CD4-positive, alpha-beta T cell (primary cell): ENCODE results near the gene TMBIM1. TPM values are rescaled to one million over a fixed set of nuclear protein-coding genes. Genes with fewer than 3 reads are reported as not detected.
A peak's percentile ranks its signal among the peaks of the same experiment; 100 is the strongest.
"Not testable (repeated sequence)": the region's sequence is repeated elsewhere in the genome, so short reads cannot be mapped to it uniquely, and the experiment has no call there.

Experiments used
- ATAC-seq: fragments of 200-7000 bp; cut with Tn5 transposase; one replicate; pipeline ENCODE4 v1.10.0; 2022; ENCODE audit warnings: mild to moderate bottlenecking; ENCODE audit not compliant: poor library complexity
- CTCF ChIA-PET: fragments of 350-600 bp; sonication (Branson Sonifier 250); formaldehyde crosslinking; loops from one replicate; lab custom pipeline; 2021; ENCODE audit warnings: antibody characterized with exemption, inconsistent platforms; lab: Charles Lee
- POLR2A ChIA-PET: fragments of 350-600 bp; sonication (Branson Sonifier 250); formaldehyde crosslinking; loops from one replicate; lab custom pipeline; 2021; ENCODE audit warnings: antibody characterized with exemption, inconsistent platforms; lab: Charles Lee
- DNase-seq, 14 experiments: peaks; one replicate each; pipeline ENCODE4 v3.0.0-alpha.2; 2013 to 2020; ENCODE audit warnings: mixed read lengths in 2 of 14
- H3K27ac ChIP-seq, 2 donors: one replicate each; pipeline versions ENCODE4 v1.5.1 to v1.7.0; 2013; ENCODE audit warnings: low read length in 2 of 2, low read depth in 1 of 2, mild to moderate bottlenecking in 1 of 2
- H3K27me3 ChIP-seq, 2 experiments: 1 replicate in 1 of 2; 2 replicates in 1 of 2; pipeline versions ENCODE4 v1.6.1 to v1.7.0; 2013; ENCODE audit warnings: low read length in 2 of 2, control low read depth in 1 of 2, mild to moderate bottlenecking in 1 of 2, moderate library complexity in 1 of 2; ENCODE audit not compliant: insufficient read depth in 2 of 2, control insufficient read depth in 1 of 2
- H3K36me3 ChIP-seq: one replicate; pipeline ENCODE4 v1.6.1; 2013; ENCODE audit warnings: low read length, control low read depth; ENCODE audit not compliant: insufficient read depth
- H3K4me1 ChIP-seq: one replicate; pipeline ENCODE4 v1.6.1; 2013; ENCODE audit warnings: low read length, control low read depth; ENCODE audit not compliant: insufficient read depth
- H3K4me3 ChIP-seq: one replicate; pipeline ENCODE4 v1.5.1; 2013; ENCODE audit warnings: mild to moderate bottlenecking, low read length, moderate library complexity
- H3K9me3 ChIP-seq, 2 experiments: 1 replicate in 1 of 2; 2 replicates in 1 of 2; pipeline versions ENCODE4 v1.6.1 to v1.7.0; 2013; ENCODE audit warnings: low read length in 2 of 2, mild to moderate bottlenecking in 2 of 2, control low read depth in 1 of 2, moderate library complexity in 1 of 2; ENCODE audit not compliant: control insufficient read depth in 1 of 2, insufficient read depth in 1 of 2
- H3K27ac Mint-ChIP-seq: one replicate; pipeline ENCODE4 v1.8.0; 2020; ENCODE audit warnings: mixed read lengths
- H3K27me3 Mint-ChIP-seq: one replicate; pipeline ENCODE4 v1.8.0; 2021; ENCODE audit warnings: mixed read lengths
- H3K36me3 Mint-ChIP-seq: one replicate; pipeline ENCODE4 v1.8.0; 2021; ENCODE audit warnings: low read depth, mixed read lengths
- H3K4me1 Mint-ChIP-seq: one replicate; pipeline ENCODE4 v1.8.0; 2021; ENCODE audit warnings: low read depth, mixed read lengths
- H3K4me3 Mint-ChIP-seq: one replicate; pipeline ENCODE4 v1.8.0; 2020; ENCODE audit warnings: mild to moderate bottlenecking, mixed read lengths
- H3K9me3 Mint-ChIP-seq: one replicate; pipeline ENCODE4 v1.8.0; 2020; ENCODE audit warnings: mixed read lengths
- CTCF ChIP-seq: fragments of 200-600 bp; IDR thresholded peaks from one replicate; pipeline ENCODE4 v1.8.0; 2022; ENCODE audit warnings: antibody characterized with exemption, mild to moderate bottlenecking
- intact Hi-C, 2 experiments: fragments of 100-400 bp; cut with DNase I in 1 of 2; cut with micrococcal nuclease in 1 of 2; formaldehyde crosslinking; loops; one replicate each; pipeline versions ENCODE4 v1.15.1 to v1.9.0; 2023 to 2025; cut with DNase I, micrococcal nuclease
- total RNA-seq, 174 experiments: library from RNA in 2 of 174; stranded (reverse) in 2 of 174; gene quantifications; one replicate each; pipeline ENCODE4 v1.2.3 and lab custom pipeline; 2021 to 2026

Gene TMBIM1
- total RNA-seq, 2 experiments from 2014 or later: 99.2 to 102 TPM

- no peaks in the 10 kb centered on the region for H3K27me3 ChIP-seq
- intact Hi-C loops: loop anchor here in 1 of 2 experiments (2.0 to 5.0 kb wide), 2 partner anchors 193 to 383 kb away; partner anchors contain the start of genes BCS1L and ZNF142
- ChIA-PET POLR2A (interaction anchor here (0.7 to 8.0 kb wide), 5 partner anchors 14 to 292 kb away, joined by 3 to 221 read pairs (median 3); partner anchors contain the start of genes CATIP and TMBIM1), CTCF (interaction anchor here (2.5 to 6.5 kb wide), 4 partner anchors 12 to 122 kb away, joined by 8 to 68 read pairs (median 26); partner anchors contain the start of genes CATIP and TMBIM1)
- H3K4me3 ChIP-seq: no peak overlapping the region
- Mint-ChIP-seq H3K27ac (peak overlapping the region; percentile 67), H3K9me3 (no peaks in the 10 kb centered on the region), H3K4me1 (peaks cover 49% of the 10 kb centered on the region), H3K27me3 (no peaks in the 10 kb centered on the region), H3K4me3 (peak overlapping the region; percentile 58), H3K36me3 (peaks cover 74% of the 10 kb centered on the region)
- H3K4me1 ChIP-seq: peaks cover 38% of the 10 kb centered on the region
- no peaks in the 10 kb centered on the region for H3K9me3 ChIP-seq
- ATAC-seq (no peak), DNase-seq (no peak)
- no peak for TF ChIP-seq CTCF
- H3K36me3 ChIP-seq: peaks cover 60% of the 10 kb centered on the region
- no peak overlapping the region for H3K27ac ChIP-seq
Observed at GRCh38 chr2:218273908-218274249, 18.4 kb downstream of the TMBIM1 start.

GRCh38 chr2:218273214-218273907 lies 18.9 kb downstream of the TMBIM1 start:
- Histone ChIP-seq H3K36me3 (peaks cover 54% of the 10 kb centered on the region), H3K27ac (peak overlapping the region in 1 of 2 donors; percentile 52), H3K4me1 (peaks cover 42% of the 10 kb centered on the region)
- not testable (repeated sequence) for H3K27me3 ChIP-seq, H3K27me3 Mint-ChIP-seq, H3K9me3 Mint-ChIP-seq, ATAC-seq, H3K4me3 ChIP-seq, H3K9me3 ChIP-seq
- ChIA-PET POLR2A (interaction anchor here (0.7 to 8.0 kb wide), 5 partner anchors 15 to 292 kb away, joined by 3 to 221 read pairs (median 3); partner anchors contain the start of genes CATIP and TMBIM1), CTCF (interaction anchor here (0.7 to 6.5 kb wide), 6 partner anchors 11 to 123 kb away, joined by 3 to 68 read pairs (median 14); partner anchors contain the start of genes CATIP and TMBIM1)
- peak overlapping the region; percentile 58 for H3K4me3 Mint-ChIP-seq
- peaks cover 49% of the 10 kb centered on the region for H3K4me1 Mint-ChIP-seq
- peak overlapping the region; percentile 81 for H3K27ac Mint-ChIP-seq
- peak in 1 of 14 experiments; percentile 22 for DNase-seq
- intact Hi-C loops: loop anchor here in 1 of 2 experiments (2.0 to 5.0 kb wide), 2 partner anchors 193 to 384 kb away; partner anchors contain the start of genes BCS1L and ZNF142
- H3K36me3 Mint-ChIP-seq: peaks cover 69% of the 10 kb centered on the region

GRCh38 chr2:218272531-218273212 lies 19.6 kb downstream of the TMBIM1 start:
- Histone ChIP-seq H3K27ac (peak overlapping the region; percentile 13 to 52), H3K9me3 (no peaks in the 10 kb centered on the region), H3K4me3 (no peak overlapping the region), H3K36me3 (peaks cover 48% of the 10 kb centered on the region), H3K4me1 (peaks cover 47% of the 10 kb centered on the region), H3K27me3 (no peaks in the 10 kb centered on the region)
- Mint-ChIP-seq H3K27me3 (no peaks in the 10 kb centered on the region), H3K4me1 (peaks cover 50% of the 10 kb centered on the region), H3K27ac (peak overlapping the region; percentile 81), H3K36me3 (peaks cover 64% of the 10 kb centered on the region), H3K9me3 (no peaks in the 10 kb centered on the region), H3K4me3 (peak overlapping the region; percentile 88)
- ChIA-PET POLR2A (interaction anchor here (0.8 to 8.0 kb wide), 7 partner anchors 15 to 293 kb away, joined by 3 to 221 read pairs (median 5); partner anchors contain the start of genes CATIP and TMBIM1), CTCF (interaction anchor here (0.7 to 6.5 kb wide), 6 partner anchors 12 to 123 kb away, joined by 3 to 68 read pairs (median 14); partner anchors contain the start of genes CATIP and TMBIM1)
- peak; percentile 15 for ATAC-seq
- TF ChIP-seq CTCF: peak; percentile 77
- intact Hi-C loops: loop anchor here (1.0 to 5.0 kb wide), 6 partner anchors 17 to 385 kb away; partner anchors contain the start of genes CATIP (in 2 of the 2), BCS1L (in 1 of the 2) and ZNF142 (in 1 of the 2)
- peak; percentile 69 to 91 (median 76) for DNase-seq
